ENCODE results near the gene SCD5.

The SCD5 gene

DNA sequence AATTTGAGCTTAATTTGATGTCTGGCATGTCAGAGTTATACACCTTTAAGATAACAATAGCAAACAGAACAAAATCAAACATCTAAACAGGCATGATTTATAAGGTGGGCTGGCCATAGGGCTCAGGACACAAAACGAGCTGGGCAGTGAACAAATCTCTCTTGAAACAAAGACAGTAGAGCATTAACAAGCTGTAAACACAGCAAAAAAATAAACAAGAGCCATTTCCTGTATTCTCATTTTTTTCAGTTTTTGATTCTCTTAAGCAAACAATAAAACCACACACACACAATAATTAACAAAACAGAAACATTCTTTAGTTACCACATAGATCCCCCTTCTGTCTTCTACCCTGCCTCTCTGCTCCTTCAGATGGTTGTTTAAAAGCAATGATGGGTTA, 168.5 kb downstream of the SCD5 start:
- no peak for DNase-seq (ENCODE audit: low read depth)

GRCh38 chr4:82629238-82630000, 169.2 kb downstream of the SCD5 start:
- DNase-seq (ENCODE audit: low read depth) = no peak

DNA sequence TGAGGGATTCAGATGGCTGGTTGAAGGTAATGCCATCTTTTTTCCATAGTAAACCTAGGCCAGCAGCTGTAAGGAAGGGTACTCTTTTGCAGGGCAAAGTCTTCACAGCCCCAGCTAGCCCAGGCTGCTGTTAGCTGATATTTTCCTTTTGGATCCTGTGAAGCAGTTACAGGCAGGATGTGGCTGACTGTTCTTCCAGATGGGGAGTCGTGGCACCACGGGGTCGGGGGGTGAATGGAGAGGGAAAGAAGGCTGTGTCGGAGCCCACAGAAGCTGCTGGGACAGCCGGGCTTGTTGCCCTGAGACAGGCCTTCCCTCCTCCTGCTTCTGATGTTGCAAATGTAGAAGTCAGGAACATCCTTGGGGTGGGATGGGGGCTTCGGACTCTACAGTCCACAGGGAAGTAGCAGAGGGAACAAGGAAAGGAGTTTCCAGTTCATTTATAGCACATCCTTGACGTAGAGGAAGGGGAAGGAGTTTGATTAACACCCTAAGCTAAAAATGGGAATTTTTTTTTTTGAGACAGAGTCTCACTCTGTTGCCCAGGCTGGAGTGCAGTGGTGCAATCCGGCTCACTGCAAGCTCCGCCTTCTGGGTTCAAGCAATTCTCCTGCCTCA, 172.2 kb downstream of the SCD5 start:
- no peak for DNase-seq (ENCODE audit: low read depth)

- no peak for DNase-seq (ENCODE audit: low read depth)
These were observed 173.8 kb downstream of the SCD5 start for GRCh38 chr4:82624819-82625218.

- DNase-seq (ENCODE audit: low read depth) = no peak
These were observed 175.4 kb downstream of the SCD5 start for GRCh38 chr4:82623121-82623683.

DNA sequence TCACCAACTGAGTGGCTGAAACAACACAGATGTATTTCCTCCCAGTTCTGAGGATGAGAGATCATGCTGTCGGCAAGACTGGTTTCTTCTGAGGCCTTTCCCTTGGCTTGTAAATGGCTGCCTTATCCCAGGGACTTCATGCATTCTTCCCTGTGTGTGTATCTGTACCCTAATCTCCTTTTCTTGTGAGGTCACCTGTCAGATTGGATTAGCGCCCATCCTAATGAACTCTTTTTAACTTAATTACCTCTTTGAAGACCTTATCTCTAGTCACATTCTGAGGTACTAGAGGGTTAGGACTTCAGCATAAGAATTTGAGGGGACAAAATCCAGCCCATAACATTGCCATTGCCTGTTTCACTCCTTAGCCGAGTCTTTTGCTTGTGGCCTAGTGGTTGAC, 177.3 kb downstream of the SCD5 start:
- DNase-seq (ENCODE audit: low read depth) = no peak

DNA sequence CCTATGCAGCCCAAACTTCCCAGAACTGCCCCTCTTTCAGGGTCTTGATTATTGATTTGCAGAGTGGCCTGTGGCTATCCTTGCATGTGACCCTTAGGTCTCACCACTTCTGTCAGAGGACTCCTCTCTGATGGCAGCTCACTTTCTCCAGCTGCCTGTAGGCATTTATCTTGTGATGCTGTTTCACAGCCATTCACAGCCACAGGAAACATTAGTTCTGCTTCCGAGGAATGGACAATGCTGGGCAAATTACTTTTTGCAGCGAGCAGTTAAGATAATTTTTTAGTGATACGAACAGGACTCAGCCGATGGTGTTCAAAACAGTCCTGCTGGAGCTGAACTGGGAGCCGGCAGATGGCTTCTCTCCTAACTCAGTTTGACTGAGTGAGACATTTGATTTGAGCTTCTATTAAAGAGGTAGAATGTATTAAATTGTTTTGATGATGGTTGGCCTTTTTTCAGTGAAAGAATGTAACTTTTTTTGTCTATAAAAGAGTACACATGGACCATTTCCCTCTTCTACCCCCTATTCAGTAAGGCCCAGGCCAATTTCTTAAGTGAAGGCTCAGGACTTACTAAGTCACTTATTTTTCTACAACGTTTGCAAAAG, 178.4 kb downstream of the SCD5 start:
- no peak for DNase-seq (ENCODE audit: low read depth)

GRCh38 chr4:82618103-82618720, 180.4 kb downstream of the SCD5 start:
- DNase-seq (ENCODE audit: low read depth) = no peak

DNA sequence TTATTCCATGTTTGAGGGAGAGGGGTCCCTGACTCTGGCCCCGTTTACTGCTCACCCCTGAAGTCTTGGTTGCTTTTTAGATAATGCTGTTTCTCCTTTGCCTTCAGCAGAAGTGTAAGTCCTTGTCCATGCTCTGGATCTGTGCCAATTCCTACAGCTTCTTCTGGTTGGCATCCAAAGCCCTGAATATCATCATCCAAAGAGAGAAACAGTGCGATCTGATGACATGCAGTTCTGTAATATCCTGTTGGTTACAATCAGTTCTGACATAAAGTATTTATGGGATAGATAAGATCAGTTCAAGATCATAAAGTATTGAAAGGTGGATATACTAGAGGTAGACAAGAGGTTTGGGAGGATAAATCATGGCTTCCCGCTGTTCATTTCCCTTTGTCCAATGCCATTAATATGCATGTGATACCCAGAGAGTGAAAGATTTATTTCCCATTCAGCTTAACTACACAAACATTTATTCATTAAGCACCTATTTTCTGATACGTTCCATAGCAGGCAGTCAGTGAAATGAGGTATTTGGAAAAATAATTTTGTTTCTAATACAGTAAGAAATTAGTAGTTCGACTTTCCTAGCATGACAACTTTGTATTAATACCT, 183.7 kb downstream of the SCD5 start:
- DNase-seq (ENCODE audit: low read depth) = no peak

DNA sequence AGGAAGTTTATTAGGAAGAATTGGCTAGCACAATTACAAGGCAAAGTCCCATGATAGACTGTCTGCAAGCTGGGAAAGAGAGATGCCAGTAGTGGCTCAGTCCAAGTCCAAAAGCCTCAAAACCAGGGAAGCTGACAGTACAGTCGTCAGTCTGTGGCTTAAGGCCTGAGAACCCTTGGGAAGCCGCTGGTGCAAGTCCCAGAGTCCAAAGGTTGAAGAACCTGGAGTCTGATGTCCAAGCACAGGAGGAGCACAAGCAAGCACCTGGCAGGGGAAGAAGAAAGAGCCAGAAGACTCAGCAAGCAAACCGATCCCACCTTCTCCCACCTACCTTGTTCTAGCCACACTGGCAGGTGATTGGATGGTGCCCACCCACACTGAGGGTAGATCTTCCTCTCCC, 185.5 kb downstream of the SCD5 start:
- no peak for DNase-seq (ENCODE audit: low read depth)

- no peak for DNase-seq (ENCODE audit: low read depth)
These were observed 186.6 kb downstream of the SCD5 start for GRCh38 chr4:82611982-82612381.

DNA sequence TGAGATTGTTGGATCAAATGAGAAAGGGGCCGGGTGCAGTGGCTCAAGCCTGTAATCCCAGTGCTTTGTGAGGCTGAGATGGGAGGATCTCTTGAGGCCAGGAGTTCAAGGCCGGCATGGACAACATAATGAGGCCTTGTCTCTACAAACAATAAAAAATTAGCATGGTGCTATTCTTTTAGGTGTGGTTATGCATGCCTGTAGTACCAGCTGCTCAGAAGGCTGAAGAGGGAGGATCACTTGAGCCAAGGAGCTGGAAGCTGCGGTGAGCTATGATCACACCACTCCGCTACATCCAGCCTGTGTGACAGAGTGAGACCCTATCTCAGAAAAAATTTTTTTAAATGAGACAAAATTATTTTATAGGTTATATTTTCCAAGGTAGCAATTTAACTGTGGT, 187.1 kb downstream of the SCD5 start:
- DNase-seq (ENCODE audit: low read depth) = no peak

DNA sequence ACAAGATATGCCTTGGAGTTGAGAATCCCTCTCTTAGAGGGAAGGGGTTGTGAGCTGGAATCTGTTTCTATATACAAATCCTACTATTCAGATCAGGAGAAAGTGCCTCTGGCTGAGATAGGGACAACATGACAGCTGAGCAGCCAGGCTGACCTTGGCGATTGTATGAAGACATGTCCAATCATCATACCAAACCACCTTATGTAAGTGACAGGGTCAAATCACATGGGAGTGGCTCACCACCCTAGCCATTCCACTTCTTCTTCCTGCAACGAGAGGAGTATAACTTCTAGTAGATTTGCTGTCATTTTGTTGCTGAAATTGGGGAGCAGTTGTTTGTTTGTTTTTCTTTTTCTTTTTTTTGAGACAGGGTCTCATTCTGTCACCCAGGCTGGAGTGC, 188.6 kb downstream of the SCD5 start:
- DNase-seq (ENCODE audit: low read depth) = no peak

DNA sequence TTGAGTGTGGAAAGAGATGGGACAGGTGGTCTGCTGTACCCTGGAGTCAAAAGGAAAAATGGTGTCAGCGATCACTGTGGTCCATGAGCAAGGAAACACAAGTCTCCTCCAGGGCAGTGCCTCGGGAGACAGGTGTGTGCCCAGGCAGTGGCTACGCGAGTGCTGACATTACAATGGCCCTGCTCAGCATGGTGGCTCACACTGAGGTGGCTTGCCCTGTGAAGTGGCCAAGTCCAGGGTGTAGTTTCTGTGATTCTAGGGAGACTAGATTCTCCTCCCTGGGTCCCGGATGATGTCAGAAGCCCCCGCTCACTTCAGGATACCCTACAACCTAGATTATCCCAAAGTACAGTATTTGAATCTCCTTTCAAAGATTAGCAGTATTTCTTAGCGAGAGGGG, 192.0 kb downstream of the SCD5 start:
- no peak for DNase-seq (ENCODE audit: low read depth)

- DNase-seq (ENCODE audit: low read depth) = no peak
These were observed 194.1 kb downstream of the SCD5 start for GRCh38 chr4:82604522-82604921.

GRCh38 chr4:82601242-82602015, 197.2 kb downstream of the SCD5 start:
- DNase-seq (ENCODE audit: low read depth) = no peak

DNA sequence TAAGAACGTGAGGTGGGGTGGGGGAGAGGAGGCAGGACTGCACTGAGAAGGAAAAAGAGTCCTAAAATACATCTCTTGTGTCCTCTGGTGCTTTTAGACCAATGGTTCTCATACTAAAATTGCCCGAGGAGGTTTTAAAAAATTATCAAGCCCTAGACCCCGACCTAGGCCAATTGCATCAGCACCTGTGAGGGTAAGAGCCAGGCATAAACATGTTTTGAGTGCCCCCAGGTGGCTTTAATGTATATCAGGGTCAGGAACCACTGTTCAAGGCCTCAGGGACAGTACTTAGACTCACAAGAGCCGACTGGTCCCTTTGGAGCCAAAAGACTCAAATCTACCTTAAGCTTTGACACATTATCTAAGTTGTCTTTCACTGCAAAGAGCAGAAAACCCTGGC, 199.3 kb downstream of the SCD5 start:
- no peak for DNase-seq (ENCODE audit: low read depth)

GRCh38 chr4:82594456-82594855, 204.1 kb downstream of the SCD5 start:
- no peak for DNase-seq (ENCODE audit: low read depth)

- DNase-seq (ENCODE audit: low read depth) = no peak
These were observed 205.2 kb downstream of the SCD5 start for GRCh38 chr4:82593411-82593810.

- no peak for DNase-seq (ENCODE audit: low read depth)
These were observed 206.0 kb downstream of the SCD5 start for GRCh38 chr4:82592639-82593038.

GRCh38 chr4:82591592-82591991, 207.0 kb downstream of the SCD5 start:
- no peak for DNase-seq (ENCODE audit: low read depth)

DNA sequence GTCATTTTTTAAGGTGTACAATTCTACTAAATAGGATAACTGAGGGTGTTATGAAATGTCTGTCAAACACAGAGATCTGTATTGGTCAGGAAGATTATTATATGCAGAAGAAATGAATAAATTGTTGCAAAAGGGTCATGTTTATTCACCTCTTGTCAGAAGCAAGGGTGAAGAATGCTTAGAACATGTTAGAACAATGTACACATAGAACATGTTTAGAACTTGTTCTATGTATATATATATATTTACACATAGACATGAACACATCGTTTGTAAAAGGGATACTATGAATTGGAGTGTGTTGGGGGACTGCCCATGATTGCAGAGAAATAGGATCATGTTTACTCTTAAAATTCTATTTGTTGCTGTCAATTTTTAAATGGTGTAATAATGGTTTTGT, 208.8 kb downstream of the SCD5 start:
- no peak for DNase-seq (ENCODE audit: low read depth)

All from stimulated activated CD8-positive, alpha-beta memory T cell treated with anti-CD3 and anti-CD28 coated beads, Interleukin-4, amount 100 ng/mL, for 24 hours (primary cell).